GM19328 (cell line): ENCODE measurements around the gene ZNF488.
A peak's percentile ranks its signal among the peaks of the same experiment; 100 is the strongest.
"Not testable (repeated sequence)": the region's sequence is repeated elsewhere in the genome, so short reads cannot be mapped to it uniquely, and the experiment has no call there.

ENCODE experiments used
- ATAC-seq: cut with Tn5 transposase; IDR thresholded peaks from one replicate; pipeline ENCODE4 v1.9.1; 2021; ENCODE audit warnings: mild to moderate bottlenecking, moderate library complexity; ENCODE audit not compliant: unreplicated experiment

The ZNF488 gene

GRCh38 chr10:47384148-47384921 is at the start of gene ZNF488:
TSS of gene ZNF488 (minus strand) at chr10:47384293. CDS start at chr10:47368829, 15,464 bp downstream.
- peak; percentile 91 for ATAC-seq

GRCh38 chr10:47425813-47426419 is 41.8 kb upstream of the ZNF488 start:
- ATAC-seq: no peak

- ATAC-seq: no peak
These were observed 40.1 kb upstream of the ZNF488 start for GRCh38 chr10:47424231-47424630.

- ATAC-seq: no peak
These were observed 39.4 kb upstream of the ZNF488 start for GRCh38 chr10:47423476-47423875.

- no peak for ATAC-seq
These were observed 37.2 kb upstream of the ZNF488 start for GRCh38 chr10:47421057-47421952.

- ATAC-seq: no peak
These were observed 36.4 kb upstream of the ZNF488 start for GRCh38 chr10:47420305-47421056.

- ATAC-seq: no peak
These were observed 35.3 kb upstream of the ZNF488 start for GRCh38 chr10:47419421-47419820.

- no peak for ATAC-seq
These were observed 34.9 kb upstream of the ZNF488 start for GRCh38 chr10:47418966-47419365.

GRCh38 chr10:47418321-47418720 is 34.2 kb upstream of the ZNF488 start:
- no peak for ATAC-seq

GRCh38 chr10:47416305-47417218 is 32.5 kb upstream of the ZNF488 start:
- not testable (repeated sequence) for ATAC-seq

- no peak for ATAC-seq
These were observed 31.6 kb upstream of the ZNF488 start for GRCh38 chr10:47415520-47416304.

- ATAC-seq: no peak
These were observed 30.8 kb upstream of the ZNF488 start for GRCh38 chr10:47414752-47415519.

- no peak for ATAC-seq
These were observed 30.1 kb upstream of the ZNF488 start for GRCh38 chr10:47414227-47414592.

GRCh38 chr10:47413531-47414226 is 29.6 kb upstream of the ZNF488 start:
- no peak for ATAC-seq

GRCh38 chr10:47412869-47413268 is 28.8 kb upstream of the ZNF488 start:
- no peak for ATAC-seq

GRCh38 chr10:47412177-47412730 is 28.2 kb upstream of the ZNF488 start:
- no peak for ATAC-seq

GRCh38 chr10:47410862-47411261 is 26.8 kb upstream of the ZNF488 start:
- no peak for ATAC-seq
